Mesendoderm (in vitro differentiated cells): ENCODE measurements around the gene OR1J1.

Source experiments
- DNase-seq: peaks from one replicate; pipeline ENCODE4 v3.0.0; 2013
- H2AK5ac ChIP-seq: 2 replicates; pipeline ENCODE4 v1.6.1; 2013; ENCODE audit warnings: low read length, inconsistent platforms
- H2BK120ac ChIP-seq: 2 replicates; pipeline ENCODE4 v1.6.1; 2013; ENCODE audit warnings: low read depth, mild to moderate bottlenecking, low read length, moderate library complexity, mixed read lengths
- H2BK15ac ChIP-seq: replicated peaks from 2 replicates; pipeline ENCODE4 v1.6.1; 2013; ENCODE audit warnings: low read depth, mild to moderate bottlenecking, moderate library complexity
- H2BK5ac ChIP-seq: 2 replicates; pipeline ENCODE4 v1.6.1; 2013; ENCODE audit warnings: low read length, inconsistent platforms
- H3K18ac ChIP-seq: 2 replicates; pipeline ENCODE4 v1.6.1; 2013; ENCODE audit warnings: mild to moderate bottlenecking, low read length, mixed read lengths
- H3K23ac ChIP-seq: one replicate; pipeline ENCODE4 v1.6.1; 2013; ENCODE audit warnings: low read length
- H3K27ac ChIP-seq: 2 replicates; pipeline ENCODE4 v1.5.1; 2013; ENCODE audit warnings: low read depth, mild to moderate bottlenecking, inconsistent platforms, low read length, moderate library complexity
- H3K27me3 ChIP-seq: 2 replicates; pipeline ENCODE4 v1.6.1; 2013; ENCODE audit warnings: low read length, control low read depth, mild to moderate bottlenecking, inconsistent platforms; ENCODE audit not compliant: insufficient read depth, poor library complexity
- H3K36me3 ChIP-seq: 2 replicates; pipeline ENCODE4 v1.6.1; 2013; ENCODE audit warnings: low read length, inconsistent platforms; ENCODE audit not compliant: control insufficient read depth, insufficient read depth
- H3K4ac ChIP-seq: one replicate; pipeline ENCODE4 v1.6.1; 2013; ENCODE audit warnings: low read depth, mild to moderate bottlenecking, low read length, moderate library complexity
- H3K4me1 ChIP-seq: 2 replicates; pipeline ENCODE4 v1.6.1; 2013; ENCODE audit warnings: low read depth, low read length, inconsistent platforms; ENCODE audit not compliant: control insufficient read depth
- H3K4me2 ChIP-seq: 2 replicates; pipeline ENCODE4 v1.6.1; 2013; ENCODE audit warnings: low read length
- H3K4me3 ChIP-seq: 2 replicates; pipeline ENCODE4 v1.5.1; 2013; ENCODE audit warnings: mild to moderate bottlenecking, low read length
- H3K56ac ChIP-seq: one replicate; pipeline ENCODE4 v1.6.1; 2013; ENCODE audit warnings: low read length
- H3K79me1 ChIP-seq: 2 replicates; pipeline ENCODE4 v1.6.1; 2013; ENCODE audit warnings: low read length, inconsistent platforms
- H3K79me2 ChIP-seq: 2 replicates; pipeline ENCODE4 v1.6.1; 2013; ENCODE audit warnings: mild to moderate bottlenecking, low read length; ENCODE audit not compliant: control insufficient read depth, insufficient read depth
- H3K9ac ChIP-seq: 2 replicates; pipeline ENCODE4 v1.6.1; 2013; ENCODE audit warnings: low read length, inconsistent platforms
- H4K5ac ChIP-seq: one replicate; pipeline ENCODE4 v1.6.1; 2013; ENCODE audit warnings: low read length
- H4K8ac ChIP-seq: one replicate; pipeline ENCODE4 v1.6.1; 2013; ENCODE audit warnings: low read depth, mild to moderate bottlenecking, control low read depth, low read length, moderate library complexity
- WGBS: extraction: QIAGEN DNeasy Blood & Tissue Kit; methylation state at CpG from one replicate; pipeline ENCODE4 v1.1.7; 2013; ENCODE audit warnings: low lambda C conversion rate, missing lambda C conversion rate; ENCODE audit not compliant: insufficient coverage; ENCODE audit errors: extremely low coverage; 5-methylcytosine and 5-hydroxymethylcytosine counted together

The OR1J1 gene

DNA sequence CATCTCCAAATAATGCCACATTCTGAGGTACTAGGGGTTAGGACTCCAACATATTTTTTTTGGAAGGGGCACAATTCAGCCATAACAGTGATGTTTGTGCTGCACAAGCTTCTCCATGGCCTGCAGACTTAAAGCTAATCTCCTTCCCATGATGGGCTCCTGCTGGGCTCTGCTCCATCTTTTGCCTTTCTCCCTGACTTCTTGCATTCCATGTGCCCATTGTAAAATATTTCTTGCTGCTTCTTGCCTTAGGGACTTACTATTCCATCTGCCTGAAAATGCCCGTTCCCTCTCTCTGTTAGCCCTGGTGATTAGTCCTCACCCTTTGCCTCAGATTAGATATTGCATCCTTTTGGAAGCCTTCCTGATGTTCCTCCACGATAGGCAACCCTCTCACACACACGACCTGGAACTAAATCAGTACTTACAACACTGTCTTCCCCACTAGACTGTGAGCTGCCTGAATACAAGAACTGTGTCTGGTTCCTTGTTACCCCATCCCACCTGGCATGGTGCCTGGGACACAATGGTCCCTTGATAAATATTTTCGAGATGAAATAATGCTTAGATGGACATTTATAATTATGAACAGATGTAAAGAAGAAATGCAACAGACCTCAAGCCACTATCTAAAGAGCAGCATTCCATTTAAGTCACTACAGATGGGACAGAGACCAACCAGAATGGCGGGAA is 33.5 kb downstream of the OR1J1 start:
- Histone ChIP-seq H3K4me2 (no peak overlapping the region), H3K27ac (no peak overlapping the region), H3K79me1 (no peaks in the 10 kb centered on the region), H3K56ac (no peak overlapping the region), H3K79me2 (no peaks in the 10 kb centered on the region), H3K23ac (no peak overlapping the region), H2BK15ac (no peak overlapping the region), H4K8ac (no peak overlapping the region), H4K5ac (no peak overlapping the region), H3K36me3 (no peaks in the 10 kb centered on the region), H2AK5ac (no peak overlapping the region), H3K4me1 (no peaks in the 10 kb centered on the region), H3K18ac (no peak overlapping the region), H3K9ac (no peak overlapping the region), H3K4ac (no peak overlapping the region), H2BK120ac (no peak overlapping the region), H3K4me3 (no peak overlapping the region), H3K27me3 (no peaks in the 10 kb centered on the region), H2BK5ac (no peak overlapping the region)
- WGBS, result no CpG with 5 or more reads among the region's 5 CpGs
- DNase-seq, result no peak

DNA sequence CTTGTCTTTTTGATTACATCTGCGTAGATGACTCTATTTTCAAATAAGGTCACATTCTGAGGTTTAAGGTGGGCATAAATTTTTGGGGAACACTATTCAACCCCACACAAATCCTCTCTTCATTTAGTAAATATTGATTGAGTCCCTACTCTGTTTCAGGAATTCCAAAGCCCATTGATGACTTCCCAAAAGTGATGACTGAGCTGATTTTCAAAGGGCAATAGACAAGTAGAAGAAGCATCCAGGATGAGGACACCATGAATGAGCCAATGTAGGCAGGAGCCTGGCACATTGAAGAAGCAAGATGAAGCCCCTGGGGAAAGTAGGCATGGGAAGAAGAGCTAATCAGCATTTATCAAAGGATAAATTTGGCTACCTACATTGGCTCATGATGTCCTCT is 35.2 kb downstream of the OR1J1 start:
- Histone ChIP-seq H3K4ac (no peak overlapping the region), H2BK120ac (no peak overlapping the region), H2BK5ac (no peak overlapping the region), H4K5ac (no peak overlapping the region), H3K9ac (no peak overlapping the region), H3K4me3 (no peak overlapping the region), H3K79me1 (no peaks in the 10 kb centered on the region), H3K56ac (no peak overlapping the region), H3K4me1 (no peaks in the 10 kb centered on the region), H3K27ac (no peak overlapping the region), H3K18ac (no peak overlapping the region), H3K23ac (no peak overlapping the region), H2AK5ac (no peak overlapping the region), H2BK15ac (no peak overlapping the region), H3K36me3 (no peaks in the 10 kb centered on the region), H3K4me2 (no peak overlapping the region), H3K79me2 (no peaks in the 10 kb centered on the region), H4K8ac (no peak overlapping the region), H3K27me3 (no peaks in the 10 kb centered on the region)
- DNase-seq, result no peak
- no CpG with 5 or more reads among the region's 1 CpG for WGBS
